Erythroblast (primary cell): ENCODE results near the gene LEPROT.

Source experiments
- GATA1 ChIP-seq: IDR thresholded peaks from 2 replicates; pipeline ENCODE4 v1.6.1; 2011; ENCODE audit warnings: low read depth, mild to moderate bottlenecking, control low read depth, low read length, moderate library complexity
- POLR2A ChIP-seq: IDR thresholded peaks from 2 replicates; pipeline ENCODE4 v1.6.1; 2011; ENCODE audit warnings: mild to moderate bottlenecking, low read length

GRCh38 chr1:65420590-65421350, at the start of gene LEPROT, which contains the start of gene LEPR:
- TF ChIP-seq POLR2A (peak; percentile 83), GATA1 (no peak)
